Skin epidermis (tissue), 12 donors: ENCODE results near the gene ITM2B.
A peak's percentile ranks its signal among the peaks of the same experiment; 100 is the strongest.
"Not testable (repeated sequence)": the region's sequence is repeated elsewhere in the genome, so short reads cannot be mapped to it uniquely, and the experiment has no call there.

ENCODE experiments used
- H3K27ac ChIP-seq, 21 experiments: fragments of 200-600 bp; sonication (generic) in 11 of 21; one replicate each; pipeline ENCODE4 v1.5.0; 2020; ENCODE audit warnings: mild to moderate bottlenecking in 3 of 21, inconsistent platforms in 2 of 21, moderate library complexity in 2 of 21
- H3K4me3 ChIP-seq, 7 experiments: fragments of 200-600 bp; sonication (generic) in 2 of 7; one replicate each; pipeline ENCODE4 v1.5.0; 2020; ENCODE audit warnings: inconsistent platforms in 2 of 7, mild to moderate bottlenecking in 2 of 7, moderate library complexity in 1 of 7

ITM2B gene

DNA sequence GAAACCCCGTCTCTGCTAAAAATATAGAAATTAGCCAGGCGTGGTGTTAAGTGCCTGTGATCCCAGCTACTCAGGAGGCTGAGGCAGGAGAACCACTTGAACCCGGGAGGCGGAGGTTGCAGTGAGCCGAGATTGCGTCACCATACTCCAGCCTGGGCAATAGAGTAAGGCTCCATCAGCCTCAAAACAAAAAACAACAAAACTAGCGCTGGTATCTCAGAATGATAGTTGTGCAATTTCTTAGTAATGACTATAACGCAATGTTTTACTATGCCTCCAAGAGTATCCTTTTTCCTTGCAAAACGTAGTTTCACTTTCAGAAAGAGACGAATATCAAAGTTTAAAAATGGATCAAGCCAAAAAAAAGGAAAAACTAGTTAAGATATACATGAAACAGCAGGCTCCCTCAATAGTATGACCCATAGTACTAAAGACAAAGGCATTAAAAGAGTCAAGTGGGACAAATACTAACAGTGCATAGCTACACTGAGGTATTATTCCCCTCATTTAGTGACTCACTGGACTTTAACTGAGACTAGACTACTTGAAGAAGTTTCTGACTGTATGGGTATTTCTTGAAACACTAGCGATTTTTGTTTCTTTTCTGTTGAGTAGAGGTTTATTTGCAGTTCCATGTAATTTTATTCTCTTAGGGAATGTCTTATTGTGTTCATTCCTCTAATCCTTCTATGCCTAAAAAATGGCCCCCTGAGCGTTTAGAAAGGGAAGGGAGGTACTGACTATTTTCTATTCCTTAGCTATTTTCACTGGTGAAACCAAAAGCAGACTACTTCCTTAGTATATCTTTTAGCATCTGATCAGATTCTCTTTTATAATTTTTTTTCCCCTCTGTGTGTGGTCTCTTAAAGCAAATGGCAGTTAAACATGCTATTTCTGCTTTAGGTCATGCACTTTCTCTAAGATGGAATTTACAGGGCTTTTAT lies 10.4 kb upstream of the ITM2B start:
- Histone ChIP-seq H3K4me3 (peak overlapping the region in 6 of 7 experiments; percentile 7 to 23 (median 15)), H3K27ac (peak overlapping the region in 19 of 21 experiments; percentile 42 to 92 (median 66))

DNA sequence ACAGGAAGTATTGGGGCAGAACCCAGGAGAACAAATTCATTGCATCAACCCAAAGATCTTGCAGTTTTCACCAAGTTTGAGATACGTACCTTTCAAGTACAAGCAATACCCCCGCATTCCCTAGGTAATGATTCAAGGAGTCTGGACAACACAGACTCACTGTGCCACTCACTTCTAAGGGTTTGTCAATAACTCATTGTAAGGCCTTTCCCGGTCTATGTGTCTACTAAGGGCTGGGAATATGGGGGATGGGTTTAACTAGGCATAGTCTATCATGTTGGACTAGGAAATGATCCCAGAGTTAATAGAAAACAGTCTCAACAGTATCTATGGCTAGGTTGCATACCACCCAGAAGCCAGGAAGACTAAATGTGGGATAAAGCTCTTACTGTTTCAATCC lies 8.3 kb upstream of the ITM2B start:
- Histone ChIP-seq H3K4me3 (no peak overlapping the region), H3K27ac (no peak overlapping the region)

DNA sequence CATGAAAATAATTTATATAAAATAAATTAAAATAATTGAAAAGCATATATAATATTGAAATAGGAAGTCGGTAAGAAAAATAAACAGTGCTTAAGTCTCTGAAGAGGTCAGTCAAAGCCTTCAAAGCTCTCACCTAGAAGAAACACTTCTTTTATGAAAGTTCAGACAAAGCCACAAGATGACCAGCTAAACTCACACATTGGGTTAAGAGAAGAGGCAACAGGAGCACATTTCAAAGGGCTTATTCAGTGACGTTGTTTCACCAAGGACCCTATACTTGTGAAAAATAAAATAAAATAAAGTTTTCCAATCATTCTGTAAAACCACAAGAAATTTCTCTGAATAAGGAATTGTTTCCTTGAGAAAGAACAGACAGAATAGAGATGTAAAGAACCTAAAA lies 2.5 kb upstream of the ITM2B start:
- no peak overlapping the region for H3K4me3 ChIP-seq
- H3K27ac ChIP-seq, result peak overlapping the region in 4 of 21 experiments; percentile 18 to 100 (median 20)

DNA sequence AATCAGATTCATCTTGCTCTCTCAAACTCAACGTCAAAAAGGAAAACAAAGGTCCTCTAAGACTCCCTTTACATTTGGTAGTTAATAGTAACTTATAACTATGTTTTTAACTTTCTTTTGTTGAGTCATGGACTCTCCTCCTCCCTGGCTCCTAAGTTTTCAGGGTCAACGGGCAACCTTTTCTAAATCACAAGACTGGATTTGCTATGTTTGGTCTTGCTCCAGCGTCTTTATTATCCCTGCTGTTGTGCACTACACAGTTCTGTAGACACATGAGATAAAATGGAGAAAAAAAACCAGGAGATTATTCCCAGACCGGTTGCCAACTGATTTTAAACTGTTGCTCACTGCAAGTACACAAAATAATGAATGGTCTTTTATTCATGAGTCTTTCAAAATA lies 1.9 kb upstream of the ITM2B start:
- H3K4me3 ChIP-seq, result no peak overlapping the region
- H3K27ac ChIP-seq, result peak overlapping the region in 10 of 21 experiments; percentile 18 to 100 (median 68)

DNA sequence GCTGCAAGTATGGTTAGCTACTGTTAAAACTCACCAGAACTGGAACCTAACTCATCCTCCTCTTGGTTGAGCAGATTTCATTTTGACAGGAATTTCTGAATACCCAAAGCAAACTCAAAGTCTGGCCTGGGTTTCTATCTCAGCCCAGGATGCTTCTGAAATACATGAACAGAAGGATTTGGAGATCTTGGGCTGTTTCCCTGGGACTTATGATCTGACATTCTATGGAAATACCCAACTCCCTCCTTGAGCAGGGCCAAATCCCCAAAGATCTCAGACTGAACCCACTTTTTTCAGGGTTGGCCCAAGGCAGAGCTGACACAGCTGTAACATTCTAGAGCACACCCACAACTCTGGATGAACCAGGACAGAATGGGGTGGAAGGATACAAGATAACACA lies 1.1 kb upstream of the ITM2B start:
- Histone ChIP-seq H3K4me3 (peak overlapping the region in 2 of 7 experiments; percentile 83 to 89), H3K27ac (peak overlapping the region in 18 of 21 experiments; percentile 46 to 100 (median 100))

DNA sequence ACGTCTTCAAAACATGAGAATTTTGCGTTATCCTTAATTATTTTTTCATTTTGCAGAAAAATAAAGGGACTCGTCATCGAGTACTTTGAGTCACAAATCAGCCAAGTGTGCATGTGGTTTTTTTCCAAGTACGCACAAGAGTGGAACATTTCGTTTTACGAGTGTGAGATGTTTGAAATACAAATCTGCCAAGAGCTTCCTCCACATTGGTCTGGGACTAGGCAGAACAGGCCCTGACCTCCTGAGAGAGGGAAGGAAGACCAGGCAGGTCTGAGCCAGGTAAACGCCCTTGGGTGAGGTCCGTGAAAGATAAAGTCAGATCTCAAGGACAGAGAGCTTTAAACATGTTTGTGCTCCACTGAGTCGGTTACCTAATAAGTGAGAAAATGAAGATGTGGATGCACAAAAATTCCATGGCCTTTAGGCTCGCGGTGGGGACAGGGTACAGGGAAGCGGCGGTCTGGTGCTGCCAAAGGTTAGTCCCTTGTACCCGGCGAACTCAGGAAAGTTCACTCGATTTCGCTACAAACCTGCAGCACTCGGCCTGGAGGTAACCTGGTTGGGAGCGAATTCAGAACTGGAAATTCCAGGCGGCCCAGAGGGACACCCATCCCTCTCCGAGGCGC lies 473 bp upstream of the ITM2B start:
- Histone ChIP-seq H3K4me3 (peak overlapping the region; percentile 60 to 95 (median 83)), H3K27ac (peak overlapping the region in 20 of 21 experiments; percentile 97 to 100 (median 100))

DNA sequence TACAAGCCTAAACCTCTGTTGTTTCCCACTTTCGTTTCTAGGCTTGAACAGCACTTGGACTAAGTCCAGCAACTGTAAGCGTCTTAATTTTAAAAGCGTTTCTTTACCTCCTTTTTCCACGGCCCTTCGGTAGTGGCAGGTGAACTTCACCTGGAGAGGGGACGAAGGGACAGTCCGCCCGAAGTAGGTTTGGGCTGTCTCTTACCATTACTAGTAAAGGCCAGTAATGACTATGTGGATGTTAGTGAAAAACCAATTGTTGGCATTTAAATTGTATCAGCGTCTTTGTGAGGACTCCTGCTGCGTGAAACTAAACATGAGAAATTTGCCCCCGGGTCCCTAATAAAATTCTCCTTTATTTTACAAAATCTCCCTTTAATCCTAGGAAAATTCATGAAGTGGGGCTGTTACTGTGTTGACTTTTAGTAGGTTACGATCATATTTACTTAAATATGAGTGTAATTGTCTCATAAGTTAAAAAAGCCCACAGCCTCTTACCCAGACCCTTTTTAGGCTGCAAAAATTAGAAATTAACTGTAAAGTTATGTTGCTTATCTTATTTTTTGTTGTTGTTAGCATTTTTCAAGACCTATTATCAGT lies 983 bp downstream of the ITM2B start:
- H3K4me3 ChIP-seq, result peak overlapping the region; percentile 60 to 95 (median 83)
- H3K27ac ChIP-seq, result peak overlapping the region; percentile 97 to 100 (median 100)

DNA sequence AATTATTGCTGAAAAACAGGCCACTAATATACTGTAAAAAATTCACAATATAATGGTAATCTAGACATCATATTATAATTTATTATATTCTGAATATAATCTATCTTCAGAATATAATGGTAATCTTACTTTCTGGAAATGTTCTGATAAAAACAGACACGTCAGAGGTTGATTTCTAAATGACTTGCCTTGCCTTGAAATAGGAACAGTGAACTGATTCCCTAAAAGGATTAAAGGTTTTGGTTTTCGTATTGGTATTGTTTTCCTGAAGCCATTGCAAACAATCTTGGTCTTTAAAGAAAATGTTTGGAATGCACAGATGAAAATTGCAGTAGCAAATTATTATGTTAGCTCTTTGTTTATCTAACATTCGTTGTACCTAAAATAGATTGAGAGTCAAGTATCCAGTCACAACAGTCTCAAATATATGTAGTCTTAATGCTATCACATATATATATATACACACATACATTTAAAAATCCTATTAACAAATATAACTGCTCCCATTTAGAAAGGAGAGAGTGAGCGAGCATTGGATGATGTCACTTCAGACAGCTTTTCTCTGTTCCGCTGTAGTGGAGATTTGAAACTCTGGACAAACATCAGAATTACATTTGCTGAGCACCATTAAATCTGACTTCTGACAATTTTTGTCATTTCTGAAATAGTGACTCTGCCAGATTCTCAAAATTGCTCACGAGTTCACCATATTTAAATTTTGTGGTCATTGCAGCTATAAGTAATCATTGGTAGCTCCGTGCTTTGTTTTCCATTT lies 1.7 kb downstream of the ITM2B start:
- peak overlapping the region; percentile 60 to 95 (median 83) for H3K4me3 ChIP-seq
- H3K27ac ChIP-seq, result peak overlapping the region in 20 of 21 experiments; percentile 24 to 100 (median 100)

DNA sequence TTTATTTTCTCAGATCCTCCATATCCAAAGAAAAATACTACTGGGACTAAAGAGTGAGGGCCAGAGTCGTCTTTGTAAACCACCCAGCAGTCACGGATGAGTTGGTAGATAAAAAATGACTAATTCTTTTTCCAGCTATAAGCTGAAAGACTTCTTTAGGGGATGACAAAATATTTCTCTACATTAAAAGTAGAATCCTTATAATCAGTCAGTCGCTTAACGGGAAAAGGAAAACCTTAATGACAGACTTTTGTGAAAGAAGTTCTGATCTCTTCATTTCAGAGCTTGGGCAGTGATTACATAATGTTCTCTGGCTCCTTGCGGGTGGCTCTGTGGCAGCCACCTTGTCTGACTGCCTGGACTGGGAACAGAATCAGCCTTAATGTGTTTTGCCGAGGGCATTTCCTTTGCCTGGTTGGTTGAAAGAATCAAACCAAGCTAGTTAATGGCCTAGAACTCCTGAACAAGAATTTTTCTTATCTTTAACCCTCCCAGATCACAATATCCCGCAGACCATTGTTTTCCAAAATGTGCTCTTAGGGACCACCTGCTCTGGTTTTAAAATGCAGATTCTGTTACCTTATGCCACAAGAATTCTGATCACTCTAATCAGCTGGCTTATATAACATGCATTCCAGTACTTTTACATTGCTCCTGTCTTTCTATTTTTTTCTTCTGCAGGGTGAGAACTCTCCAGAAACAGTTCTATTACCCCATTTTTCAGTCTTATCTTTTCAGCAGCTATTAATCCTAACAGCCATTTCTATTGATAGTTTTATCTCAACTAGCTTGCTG lies 2.5 kb downstream of the ITM2B start:
- peak overlapping the region; percentile 60 to 95 (median 83) for H3K4me3 ChIP-seq
- peak overlapping the region in 20 of 21 experiments; percentile 12 to 100 (median 99) for H3K27ac ChIP-seq

DNA sequence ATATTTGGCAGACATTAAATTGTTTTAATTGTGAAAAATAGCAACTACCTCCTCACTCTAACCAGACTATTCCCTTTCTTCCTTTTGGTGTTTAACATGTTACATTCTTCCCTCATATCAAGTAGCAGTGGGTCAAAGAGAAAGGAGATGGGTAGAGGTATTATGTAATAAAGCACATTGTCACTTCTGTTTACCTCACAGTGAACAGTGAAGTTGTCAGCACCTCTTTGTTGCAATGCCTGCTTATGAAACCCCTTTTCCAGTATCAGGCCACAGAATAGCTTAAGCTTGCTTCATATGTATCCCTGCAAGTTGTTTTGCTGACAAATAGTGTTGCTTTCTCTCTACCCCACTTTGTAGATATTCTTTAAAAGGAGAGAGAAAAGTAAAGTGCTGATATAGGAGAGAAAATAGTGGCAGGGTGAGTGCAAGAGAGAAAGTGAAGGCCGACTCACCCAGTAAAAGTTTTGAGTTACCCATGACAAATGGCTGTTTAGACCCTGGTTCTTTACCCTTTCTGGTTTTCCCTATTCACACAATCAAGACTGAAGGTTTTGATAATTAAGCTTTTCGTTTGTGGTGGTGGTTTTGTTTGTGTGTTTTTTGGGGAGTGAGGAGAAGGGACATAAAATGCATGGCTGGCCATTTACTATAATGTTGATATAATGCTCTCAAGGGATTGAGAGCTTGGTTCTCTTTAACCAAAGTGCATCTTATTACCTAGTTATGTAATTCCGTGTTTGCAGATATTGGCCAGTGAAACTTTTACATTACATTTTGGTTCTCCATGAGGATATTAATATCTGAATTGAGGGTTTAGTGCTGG lies 3.7 kb downstream of the ITM2B start:
- Histone ChIP-seq H3K27ac (peak overlapping the region in 13 of 21 experiments; percentile 21 to 100 (median 99)), H3K4me3 (peak overlapping the region; percentile 60 to 95 (median 83))

DNA sequence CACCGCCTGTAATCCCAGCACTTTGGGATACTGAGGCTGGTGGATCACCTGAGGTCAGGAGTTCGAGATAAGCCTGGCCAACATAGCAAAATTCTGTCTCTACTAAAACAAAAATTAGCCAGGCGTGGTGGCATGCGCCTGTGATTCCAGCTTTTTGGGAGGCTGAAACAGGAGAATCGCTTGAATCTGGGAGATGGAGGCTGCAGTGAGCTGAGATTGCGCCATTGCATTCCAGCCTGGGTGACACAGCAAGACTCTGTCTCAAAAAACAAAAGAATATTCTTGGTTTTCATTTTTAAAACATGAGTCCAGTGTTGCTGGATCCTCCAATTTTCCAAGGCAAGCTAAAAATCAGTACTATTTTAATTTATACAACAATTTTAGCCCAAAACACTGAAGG lies 6.4 kb downstream of the ITM2B start:
- H3K4me3 ChIP-seq, result not testable (repeated sequence)

DNA sequence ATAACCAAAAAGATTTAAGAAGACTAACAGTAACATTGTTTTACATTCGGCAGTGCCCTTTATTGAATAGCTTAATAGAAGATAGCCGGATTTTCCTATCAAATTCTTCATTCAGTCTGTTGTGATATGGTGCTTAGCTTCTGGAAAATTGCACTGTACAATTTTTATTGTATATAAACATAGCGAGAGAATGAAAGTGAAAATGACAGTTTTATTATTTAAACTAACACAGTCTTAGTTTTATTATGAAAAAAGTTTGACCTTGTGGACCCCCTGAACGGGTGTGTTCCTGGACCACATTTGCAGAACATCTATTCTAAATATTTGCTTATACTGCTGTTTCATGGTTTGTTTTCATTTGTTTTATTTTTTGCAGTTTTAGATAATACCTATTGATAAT lies 8.6 kb downstream of the ITM2B start:
- no peak overlapping the region for H3K4me3 ChIP-seq
- H3K27ac ChIP-seq, result no peak overlapping the region

More for the DNA sequence above, 6.4 kb downstream of the ITM2B start:
- not testable (repeated sequence) for H3K27ac ChIP-seq

DNA sequence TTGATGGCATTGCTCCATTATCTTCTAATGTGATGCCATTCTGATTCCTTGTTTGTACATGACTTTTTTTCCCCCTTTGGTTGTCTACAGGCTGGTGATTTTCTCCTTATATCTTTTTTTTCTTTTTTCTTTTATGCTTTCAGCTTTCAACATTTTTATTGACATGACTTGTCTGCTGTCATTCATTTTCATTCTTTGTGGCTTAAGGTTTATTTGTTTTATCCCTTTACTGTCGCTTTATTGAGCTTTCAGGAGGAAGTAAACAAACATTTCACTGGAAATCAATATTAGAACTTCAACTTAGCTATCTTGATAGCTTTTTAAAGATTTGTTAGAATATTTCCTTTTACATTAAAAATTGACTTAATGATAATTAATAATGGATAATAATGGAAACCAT lies 9.7 kb downstream of the ITM2B start:
- Histone ChIP-seq H3K27ac (peak overlapping the region in 1 of 21 experiments; percentile 49), H3K4me3 (no peak overlapping the region)

DNA sequence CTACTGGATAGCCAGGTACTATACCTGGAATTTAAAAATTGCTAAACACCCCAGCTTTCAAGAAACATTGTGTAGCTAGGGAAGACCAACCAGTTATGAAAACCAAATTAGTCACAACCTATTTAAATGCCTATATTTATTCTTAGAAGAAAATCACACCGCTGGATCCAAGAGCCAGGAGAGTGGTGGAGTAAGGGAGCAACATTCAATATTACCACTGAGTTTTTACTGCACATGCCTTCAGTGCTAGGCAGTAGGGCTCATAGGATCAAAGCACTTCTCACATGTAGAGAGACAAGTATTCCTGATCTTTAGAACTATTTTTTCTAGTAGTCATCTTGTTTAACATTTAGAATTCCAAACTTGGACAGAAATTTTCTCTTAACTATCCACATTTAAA lies 11.2 kb downstream of the ITM2B start:
- H3K27ac ChIP-seq, result peak overlapping the region in 1 of 21 experiments; percentile 5
- no peak overlapping the region for H3K4me3 ChIP-seq

DNA sequence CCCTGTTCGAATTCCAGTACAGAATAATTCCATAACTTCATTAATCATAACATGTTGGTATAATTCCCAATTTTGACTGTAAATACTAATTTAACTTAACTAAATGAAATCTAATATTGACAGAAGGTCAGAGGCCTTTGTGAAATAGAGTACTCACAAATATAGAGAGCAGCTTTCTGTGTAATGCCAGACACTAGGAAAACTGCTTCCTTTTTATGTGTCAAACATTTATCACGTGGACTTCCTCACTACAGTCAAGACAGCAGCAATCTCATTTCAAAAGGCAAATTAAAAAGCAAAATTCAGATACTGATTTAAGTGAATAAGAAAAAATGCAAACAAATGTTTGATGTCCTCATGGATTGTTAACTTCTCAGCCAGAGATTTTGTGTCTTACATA lies 13.1 kb downstream of the ITM2B start:
- H3K27ac ChIP-seq, result no peak overlapping the region
- H3K4me3 ChIP-seq, result no peak overlapping the region

DNA sequence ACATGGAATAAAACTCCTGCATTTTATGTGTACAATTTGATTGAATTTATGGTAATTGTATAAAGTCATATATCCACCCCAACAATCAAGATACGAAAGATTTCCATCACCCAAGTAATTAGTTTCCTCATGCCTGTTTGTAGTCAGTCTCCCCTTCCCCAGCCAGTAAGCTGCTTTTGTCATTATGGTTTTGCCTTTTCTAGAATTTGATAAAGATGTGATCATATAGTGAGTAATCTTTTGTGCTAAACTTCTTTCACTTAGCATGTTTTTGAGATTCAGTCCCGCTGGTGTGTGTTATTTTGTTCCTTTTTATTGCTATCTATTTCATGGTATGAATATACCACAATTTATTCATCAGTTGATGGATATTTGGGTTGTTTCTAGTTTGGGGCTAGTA lies 16.0 kb downstream of the ITM2B start:
- no peak overlapping the region for H3K27ac ChIP-seq
- H3K4me3 ChIP-seq, result no peak overlapping the region

DNA sequence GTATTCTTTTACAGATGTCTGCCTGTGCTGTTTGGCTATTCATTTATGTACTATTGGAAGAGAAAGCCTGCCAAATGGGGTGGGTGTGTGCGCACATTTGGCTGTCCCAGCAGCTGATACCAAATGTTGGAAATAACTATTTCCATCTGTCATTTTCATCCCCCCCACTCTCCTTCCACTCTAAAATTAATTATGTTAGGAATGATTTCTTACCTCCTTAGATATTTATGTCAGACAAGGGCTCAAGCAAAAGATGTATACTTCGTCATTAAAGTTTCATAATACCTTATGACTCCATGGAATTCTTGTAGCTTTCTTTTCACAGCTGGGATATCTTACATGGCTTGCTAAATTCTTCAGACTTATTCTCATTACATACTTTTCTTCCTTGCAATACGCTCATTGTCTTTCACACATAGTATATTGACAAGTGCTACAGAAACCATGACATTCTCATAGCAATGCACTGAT lies 18.6 kb downstream of the ITM2B start:
- H3K27ac ChIP-seq, result peak overlapping the region in 1 of 21 experiments; percentile 15
- no peak overlapping the region for H3K4me3 ChIP-seq

DNA sequence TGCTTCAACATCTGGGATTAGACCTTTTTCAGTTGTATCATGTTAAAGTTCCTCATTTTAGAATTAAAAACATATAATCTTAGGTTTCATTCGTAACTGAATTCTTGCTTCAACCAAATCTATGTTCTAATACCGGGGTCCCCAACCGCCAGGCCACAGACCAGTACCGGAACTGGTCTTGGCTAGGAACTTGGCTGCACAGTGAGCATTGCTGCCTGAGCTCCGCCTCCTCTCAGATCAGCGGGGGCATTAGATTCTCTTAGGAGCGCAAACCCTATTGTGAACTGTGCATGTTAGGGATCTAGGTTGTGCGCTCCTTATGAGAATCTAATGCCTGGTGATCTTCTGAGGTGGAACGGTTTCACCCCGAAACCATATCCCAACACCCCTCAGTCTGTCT lies 19.2 kb downstream of the ITM2B start:
- Histone ChIP-seq H3K4me3 (no peak overlapping the region), H3K27ac (peak overlapping the region in 2 of 21 experiments; percentile 15 to 27)
